ENCODE results near the gene LDHB. TPM values are rescaled to one million over a fixed set of nuclear protein-coding genes. Genes with fewer than 3 reads are reported as not detected.

LDHB gene
- total RNA-seq, 1 experiment from 2014 or later, result 1,343 TPM

- H3K9me3 ChIP-seq (ENCODE audit: control insufficient read depth, low read depth, low read length), result no peaks in the 10 kb centered on the region
- H3K14ac ChIP-seq (ENCODE audit: insufficient read depth, low read length), result no peak overlapping the region
- no peak overlapping the region for H3K4me2 ChIP-seq (ENCODE audit: insufficient read depth, insufficient read length, low read length)
- H2BK12ac ChIP-seq (ENCODE audit: insufficient read length, low read depth, low read length), result no peak overlapping the region
- H3K23me2 ChIP-seq (ENCODE audit: insufficient read length, low read depth, low read length, poor library complexity, severe bottlenecking), result no peaks in the 10 kb centered on the region
- no peaks in the 10 kb centered on the region for H3K79me2 ChIP-seq (ENCODE audit: insufficient read depth, low read length)
- no peak overlapping the region for H3K56ac ChIP-seq (ENCODE audit: insufficient read length, low read depth, low read length)
- H3K4ac ChIP-seq (ENCODE audit: low read depth, low read length), result no peak overlapping the region
- no peaks in the 10 kb centered on the region for H3K9me3 Mint-ChIP-seq
- no peaks in the 10 kb centered on the region for H3K4me1 ChIP-seq (ENCODE audit: insufficient read depth, low read length)
- no peak overlapping the region for H3K27ac Mint-ChIP-seq
- no peaks in the 10 kb centered on the region for H3K36me3 Mint-ChIP-seq (ENCODE audit: insufficient read depth in 1 of 3, low read depth in 3 of 3)
- H2AFZ ChIP-seq (ENCODE audit: low read length), result no peak overlapping the region
- no peaks in the 10 kb centered on the region for H3K27me3 ChIP-seq (ENCODE audit: insufficient read depth, low read length)
- H4K5ac ChIP-seq (ENCODE audit: insufficient read length, low read depth, low read length), result no peak overlapping the region
- no peak overlapping the region for H2BK15ac ChIP-seq (ENCODE audit: low read depth, low read length)
- H2BK5ac ChIP-seq (ENCODE audit: insufficient read length, low read length), result no peak overlapping the region
- H4K8ac ChIP-seq (replicated peaks; ENCODE audit: insufficient read length, low read depth, low read length), result no peak overlapping the region
- no peak overlapping the region for H3K18ac ChIP-seq (ENCODE audit: insufficient read length, low read depth, low read length)
- H3K23ac ChIP-seq (ENCODE audit: insufficient read length, low read depth, low read length), result no peak overlapping the region
- H3K79me1 ChIP-seq (ENCODE audit: insufficient read depth, low read depth, low read length, poor library complexity, severe bottlenecking), result no peaks in the 10 kb centered on the region
- no peaks in the 10 kb centered on the region for H4K20me1 ChIP-seq (ENCODE audit: control insufficient read depth, insufficient read depth, insufficient read length)
- H3K4me3 Mint-ChIP-seq, result no peak overlapping the region
- DNase-seq, result no peak
- TF ChIP-seq CTCF (conservative IDR thresholded peaks at IDR 0.05), result no peak
- no peak overlapping the region for H2BK20ac ChIP-seq (ENCODE audit: low read depth, low read length, poor library complexity, severe bottlenecking)
- H3K4me1 Mint-ChIP-seq, result peaks cover 4 to 7% of the 10 kb centered on the region in 2 experiments; a peak in 3 of 4 replicates
- H3T11ph ChIP-seq (ENCODE audit: low read length), result no peak overlapping the region
- no peak overlapping the region for H3K27ac ChIP-seq (ENCODE audit: insufficient read length, low read depth, low read length)
- no peak overlapping the region for H2BK120ac ChIP-seq (ENCODE audit: low read depth, low read length, poor library complexity, severe bottlenecking)
- no peak overlapping the region for H3K9ac ChIP-seq (ENCODE audit: extremely low read depth, insufficient read length, low read length)
- no peak overlapping the region for H4K91ac ChIP-seq (ENCODE audit: insufficient read length, low read depth, low read length)
- H2AK5ac ChIP-seq (ENCODE audit: insufficient read length, low read length), result no peak overlapping the region
- H3K27me3 Mint-ChIP-seq (ENCODE audit: low read depth), result no peaks in the 10 kb centered on the region
Measured at GRCh38 chr12:21608196-21608595, 49.4 kb downstream of the LDHB start.

Measured in H9 (cell line).